A549 treated with CpdA at 1 μM for 4 hours (cell line): Measurements from ENCODE around the gene SPATA31A3. TPM values are rescaled to one million over a fixed set of nuclear protein-coding genes. Genes with fewer than 3 reads are reported as not detected.

Experiments used
- total RNA-seq: library from RNA; stranded (reverse); fragments of 200-300 nt; extraction: Qiagen RNA extraction; gene quantifications from 5 replicates; pipeline ENCODE4 v1.2.3, GENCODE V29; 2022; ENCODE audit warnings: low read depth

Gene SPATA31A3
- not detected in 5 replicates for total RNA-seq

DNA sequence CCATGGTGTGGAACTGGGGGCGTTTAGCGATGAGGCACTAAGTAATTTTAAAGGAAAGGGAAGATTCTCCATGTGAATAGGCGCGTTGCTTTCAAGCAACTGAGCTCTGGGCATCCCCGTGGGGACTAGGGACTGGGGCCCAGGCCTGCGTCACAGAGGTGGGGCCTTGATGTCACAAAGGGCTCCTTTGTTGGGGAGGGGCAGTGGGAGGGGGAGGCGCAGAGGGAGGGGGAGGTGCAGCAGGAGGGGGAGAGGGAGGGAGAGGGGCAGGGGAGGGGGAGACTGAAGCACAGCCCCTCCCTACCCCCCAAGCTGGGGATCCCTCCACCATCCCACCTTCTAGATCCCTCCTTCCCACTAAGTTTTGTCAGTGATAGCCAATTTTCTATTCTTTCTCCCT is at the start of gene SPATA31A3:
Gene SPATA31A3 (minus strand): TSS at position 101 of the 400 bp plus-strand sequence. CDS start 29 bp downstream, at position 72.

Other genes with a start within 250 kb of the SPATA31A3 start
- 1.7 to 2.1 TPM (median 2.0 TPM) in 5 replicates for gene ZNF658, start 91.8 kb downstream of the SPATA31A3 start, total RNA-seq